ENCODE results near the gene ARNT2.

- TF ChIP-seq CTCF (IDR thresholded peaks at IDR 0.05) (no peak), EP300 (IDR thresholded peaks at IDR 0.05) (no peak), POLR2A (IDR thresholded peaks at IDR 0.05) (no peak)
Measured at GRCh38 chr15:80416702-80417101, 12.5 kb downstream of the ARNT2 start.
